Endothelial cell of umbilical vein (primary cell): ENCODE results near the gene PITX2. TPM values are rescaled to one million over a fixed set of nuclear protein-coding genes. Genes with fewer than 3 reads are reported as not detected.

Source experiments
- BruUV-seq: library from RNA; stranded (reverse); fragments of 400-500 nt; replicated peaks from 2 replicates; lab custom pipeline; 2021; lab: Mats Ljungman, UMichigan
- CTCF ChIA-PET: fragments of 300-600, 350-600 bp; sonication (Branson Sonifier 250); formaldehyde crosslinking; loops from one replicate; lab custom pipeline; 2021; ENCODE audit warnings: antibody characterized with exemption, inconsistent platforms; lab: Charles Lee
- POLR2A ChIA-PET: fragments of 300-600, 350-600 bp; sonication (Branson Sonifier 250); formaldehyde crosslinking; loops from one replicate; lab custom pipeline; 2021; ENCODE audit warnings: antibody characterized with exemption, inconsistent platforms; lab: Charles Lee
- DNase-seq: peaks from one replicate; pipeline ENCODE4 v3.0.0-alpha.2; 2011; ENCODE audit warnings: low read depth, low spot score
- FAIRE-seq: peaks from 2 replicates; lab custom pipeline; 2011; peaks lifted over from hg19 to GRCh38; lab: Jason Lieb, UNC
- H2AFZ ChIP-seq: 2 replicates; pipeline ENCODE4 v1.6.0; 2012; ENCODE audit warnings: low read depth, low read length, control low read depth, inconsistent platforms
- H3K27ac ChIP-seq: 2 replicates; pipeline ENCODE4 v1.5.1; 2011; ENCODE audit warnings: low read depth, mild to moderate bottlenecking, control low read depth, low read length, moderate library complexity; ENCODE audit not compliant: insufficient read depth
- H3K27me3 ChIP-seq, 2 experiments: 2 replicates each; pipeline versions ENCODE4 v1.6.0 to v1.6.1; 2011; ENCODE audit warnings: low read length in 2 of 2, mixed read lengths in 1 of 2; ENCODE audit not compliant: control insufficient read depth in 2 of 2, insufficient read depth in 2 of 2
- H3K36me3 ChIP-seq, 2 experiments: 2 replicates in 1 of 2; 3 replicates in 1 of 2; pipeline ENCODE4 v1.5.1; 2011; ENCODE audit warnings: low read length in 2 of 2, mild to moderate bottlenecking in 1 of 2, moderate library complexity in 1 of 2; ENCODE audit not compliant: control insufficient read depth in 2 of 2, insufficient read depth in 2 of 2; ENCODE audit errors: extremely low read depth in 1 of 2
- H3K4me1 ChIP-seq: 3 replicates; pipeline ENCODE4 v1.5.1; 2011; ENCODE audit warnings: mild to moderate bottlenecking, low read length; ENCODE audit not compliant: control insufficient read depth, insufficient read depth; ENCODE audit errors: extremely low read depth
- H3K4me2 ChIP-seq: 2 replicates; pipeline ENCODE4 v1.6.1; 2011; ENCODE audit warnings: low read length, control low read depth, mixed read lengths; ENCODE audit not compliant: insufficient read depth
- H3K4me3 ChIP-seq, 3 experiments: fragments of 200-600 bp in 1 of 3; sonication (generic), shearing (Covaris generic) in 1 of 3; replicated peaks in 1 of 3; 2 replicates each; pipeline ENCODE4 v1.5.1; 2011 to 2016; ENCODE audit warnings: control low read depth in 3 of 3, low read length in 3 of 3, mild to moderate bottlenecking in 2 of 3, inconsistent platforms in 1 of 3, low read depth in 1 of 3, moderate library complexity in 1 of 3; ENCODE audit not compliant: insufficient read depth in 1 of 3
- H3K79me2 ChIP-seq: 2 replicates; pipeline ENCODE4 v1.6.0; 2012; ENCODE audit warnings: low read length, inconsistent platforms; ENCODE audit not compliant: control insufficient read depth, insufficient read depth
- H3K9ac ChIP-seq: replicated peaks from 2 replicates; pipeline ENCODE3; 2011; ENCODE audit warnings: low read length, control low read depth; ENCODE audit not compliant: insufficient read depth; ENCODE audit errors: extremely low read depth
- H3K9me1 ChIP-seq: replicated peaks from 3 replicates; pipeline ENCODE4 v1.6.0; 2011; ENCODE audit warnings: mild to moderate bottlenecking, low read length; ENCODE audit not compliant: control insufficient read depth, insufficient read depth; ENCODE audit errors: extremely low read depth
- H3K9me3 ChIP-seq: replicated peaks from 2 replicates; pipeline ENCODE4 v1.5.1; 2012; ENCODE audit warnings: low read length, inconsistent platforms; ENCODE audit not compliant: control insufficient read depth, insufficient read depth
- H4K20me1 ChIP-seq: replicated peaks from 2 replicates; pipeline ENCODE3; 2011; ENCODE audit warnings: mild to moderate bottlenecking, low read length; ENCODE audit not compliant: control insufficient read depth, insufficient read depth; ENCODE audit errors: extremely low read depth
- EZH2 ChIP-seq: IDR thresholded peaks from 2 replicates; pipeline ENCODE4 v1.6.1; 2012; ENCODE audit warnings: borderline replicate concordance, low read depth, mild to moderate bottlenecking, moderate library complexity, low read length, inconsistent platforms; ENCODE audit not compliant: severe bottlenecking
- FOS ChIP-seq: IDR thresholded peaks from 2 replicates; pipeline ENCODE4 v1.6.1; 2011; ENCODE audit warnings: mild to moderate bottlenecking, low read length, moderate library complexity, borderline replicate concordance; ENCODE audit not compliant: insufficient read depth
- GATA2 ChIP-seq: IDR thresholded peaks from 2 replicates; pipeline ENCODE4 v1.7.0; 2011; ENCODE audit warnings: low read depth, mild to moderate bottlenecking, moderate library complexity, mixed read lengths, low read length; ENCODE audit not compliant: insufficient read length, insufficient read depth
- JUN ChIP-seq: IDR thresholded peaks from 2 replicates; pipeline ENCODE4 v1.6.1; 2011; ENCODE audit warnings: borderline replicate concordance, low read depth; ENCODE audit not compliant: insufficient read length, insufficient read depth
- MYC ChIP-seq: IDR thresholded peaks from one replicate; pipeline ENCODE4 v1.6.1; 2011; ENCODE audit warnings: mild to moderate bottlenecking, low read depth, low read length
- POLR2A ChIP-seq: IDR thresholded peaks from 2 replicates; pipeline ENCODE4 v1.6.1; 2012; ENCODE audit warnings: low read depth, mild to moderate bottlenecking, control low read depth, low read length
- dilution Hi-C: fragments of 300-500 bp; cut with MboI; formaldehyde crosslinking; loops from one replicate; pipeline ENCODE4 v1.15.0; 2019; ENCODE audit warnings: low sequenced_read_pairs; ENCODE audit not compliant: extremely low pct_ligation_motif_present
- intact Hi-C: fragments of 100-400 bp; cut with micrococcal nuclease; formaldehyde crosslinking; loops from one replicate; pipeline ENCODE4 v1.10.0; 2022
- polyA plus RNA-seq, 4 experiments: library from polyadenylated mRNA; depleted of rRNA in 3 of 4; stranded (reverse) in 3 of 4; unstranded in 1 of 4; fragments of >200 nt; gene quantifications; 2 replicates each; pipeline versions ENCODE4 v1.2.1 to v1.2.3, GENCODE V29; 2011 to 2012; ENCODE audit warnings: missing spikeins in 1 of 4
- total RNA-seq: library from RNA; stranded (reverse); gene quantifications from 2 replicates; pipeline ENCODE4 v1.2.3, GENCODE V29; 2021
- TF ChIP-seq, protein P1 (sequence below): IDR thresholded peaks from 2 replicates; pipeline ENCODE4 v1.6.1; 2011; ENCODE audit not compliant: insufficient read depth, insufficient read length
- TF ChIP-seq, protein P2 (sequence below), 2 donors: IDR thresholded peaks; 1 replicate in 1 of 2; 2 replicates in 1 of 2; pipeline ENCODE4 v1.5.1; 2011; ENCODE audit warnings: low read length in 2 of 2, mild to moderate bottlenecking in 2 of 2, moderate library complexity in 2 of 2, control low read depth in 1 of 2, inconsistent platforms in 1 of 2, low read depth in 1 of 2; ENCODE audit not compliant: insufficient read depth in 1 of 2; ENCODE audit errors: extremely low read depth in 1 of 2

The PITX2 gene
- total and polyA plus RNA-seq, 2 donors (not counting 3 experiments of a cell fraction or from before 2014, with no cell fraction given) = 0.04 to 0.31 TPM

DNA sequence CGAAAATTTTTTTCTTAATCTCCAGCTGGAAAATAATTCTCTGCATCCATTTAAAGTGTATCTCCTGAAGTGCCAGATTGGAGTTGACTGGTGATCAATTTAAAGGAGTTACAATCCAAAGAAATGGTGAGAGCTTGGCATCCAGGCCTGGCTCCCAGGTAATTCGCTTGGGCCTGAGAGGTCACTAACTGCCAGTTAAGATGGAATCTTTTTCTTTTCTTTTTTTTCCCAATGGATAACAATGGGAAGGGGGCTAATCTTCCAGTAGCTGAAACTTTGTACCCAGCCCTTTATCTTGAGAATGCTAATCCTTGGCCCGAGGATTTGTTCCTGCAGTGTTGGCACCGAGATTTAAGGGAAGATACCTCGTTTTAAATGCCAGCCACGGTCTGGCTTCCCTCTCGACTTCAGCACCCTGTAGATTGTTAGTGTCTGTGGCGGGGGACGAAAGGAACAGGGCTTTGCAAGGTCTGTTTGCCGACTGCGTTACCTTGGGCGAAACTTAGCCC lies 13.3 kb upstream of the PITX2 start:
- H3K4me1 ChIP-seq = no peaks in the 10 kb centered on the region
- no TSS peak for BruUV-seq
- no peaks in the 10 kb centered on the region for H3K36me3 ChIP-seq
- H3K27ac ChIP-seq = no peak overlapping the region
- ChIA-PET POLR2A (no interaction called here), CTCF (interaction anchor here (1.0 to 2.5 kb wide), 2 partner anchors 21 to 323 kb away, joined by 3 to 5 read pairs; no protein-coding TSS in a partner anchor)
- no peak for FAIRE-seq
- H3K9me3 ChIP-seq = no peaks in the 10 kb centered on the region
- intact Hi-C loops = no loop called here
- no peak overlapping the region for H3K4me2 ChIP-seq
- no peak overlapping the region for H3K9ac ChIP-seq
- H3K9me1 ChIP-seq = no peaks in the 10 kb centered on the region
- peaks cover 90 to 92% of the 10 kb centered on the region in 2 experiments for H3K27me3 ChIP-seq
- TF ChIP-seq, protein P1, sequence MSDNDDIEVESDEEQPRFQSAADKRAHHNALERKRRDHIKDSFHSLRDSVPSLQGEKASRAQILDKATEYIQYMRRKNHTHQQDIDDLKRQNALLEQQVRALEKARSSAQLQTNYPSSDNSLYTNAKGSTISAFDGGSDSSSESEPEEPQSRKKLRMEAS = no peak
- TF ChIP-seq MYC (no peak), FOS (no peak), EZH2 (no peak), GATA2 (no peak), POLR2A (no peak), JUN (no peak)
- TF ChIP-seq, protein P2, sequence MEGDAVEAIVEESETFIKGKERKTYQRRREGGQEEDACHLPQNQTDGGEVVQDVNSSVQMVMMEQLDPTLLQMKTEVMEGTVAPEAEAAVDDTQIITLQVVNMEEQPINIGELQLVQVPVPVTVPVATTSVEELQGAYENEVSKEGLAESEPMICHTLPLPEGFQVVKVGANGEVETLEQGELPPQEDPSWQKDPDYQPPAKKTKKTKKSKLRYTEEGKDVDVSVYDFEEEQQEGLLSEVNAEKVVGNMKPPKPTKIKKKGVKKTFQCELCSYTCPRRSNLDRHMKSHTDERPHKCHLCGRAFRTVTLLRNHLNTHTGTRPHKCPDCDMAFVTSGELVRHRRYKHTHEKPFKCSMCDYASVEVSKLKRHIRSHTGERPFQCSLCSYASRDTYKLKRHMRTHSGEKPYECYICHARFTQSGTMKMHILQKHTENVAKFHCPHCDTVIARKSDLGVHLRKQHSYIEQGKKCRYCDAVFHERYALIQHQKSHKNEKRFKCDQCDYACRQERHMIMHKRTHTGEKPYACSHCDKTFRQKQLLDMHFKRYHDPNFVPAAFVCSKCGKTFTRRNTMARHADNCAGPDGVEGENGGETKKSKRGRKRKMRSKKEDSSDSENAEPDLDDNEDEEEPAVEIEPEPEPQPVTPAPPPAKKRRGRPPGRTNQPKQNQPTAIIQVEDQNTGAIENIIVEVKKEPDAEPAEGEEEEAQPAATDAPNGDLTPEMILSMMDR (IDR thresholded peaks at IDR 0.05; ENCODE audit: extremely low read depth in 1 of 2, insufficient read depth in 1 of 2, low read depth in 1 of 2, low read length in 2 of 2) = no peak
- H4K20me1 ChIP-seq = no peaks in the 10 kb centered on the region
- DNase-seq = no peak
- dilution Hi-C loops = no loop called here
- H2AFZ ChIP-seq = no peak overlapping the region
- no peaks in the 10 kb centered on the region for H3K79me2 ChIP-seq
- no peak overlapping the region for H3K4me3 ChIP-seq
